OCI-LY7 (cell line): ENCODE results near the gene IL25. TPM values are rescaled to one million over a fixed set of nuclear protein-coding genes. Genes with fewer than 3 reads are reported as not detected.

Source experiments
- BruUV-seq: library from RNA; stranded (reverse); fragments of 400-500 nt; replicated peaks from 2 replicates; lab custom pipeline; 2021; lab: Mats Ljungman, UMichigan
- CTCF ChIA-PET: fragments of 300-600 bp; sonication (Branson Sonifier 250); formaldehyde crosslinking; loops from one replicate; lab custom pipeline; 2022; ENCODE audit warnings: antibody characterized with exemption; ENCODE audit not compliant: unreplicated experiment; lab: Charles Lee
- POLR2A ChIA-PET: fragments of 300-600 bp; sonication (Branson Sonifier 250); formaldehyde crosslinking; loops from one replicate; lab custom pipeline; 2022; ENCODE audit warnings: antibody characterized with exemption; lab: Charles Lee
- DNase-seq: peaks from one replicate; pipeline ENCODE4 v3.0.0-alpha.2; 2015; ENCODE audit warnings: low spot score
- H2AFZ ChIP-seq: fragments of 200-600 bp; sonication (generic), shearing (Covaris generic); 2 replicates; pipeline ENCODE4 v1.6.1; 2014; ENCODE audit warnings: mild to moderate bottlenecking, antibody characterized with exemption, low read length, moderate library complexity
- H3K27ac ChIP-seq: fragments of 200-600 bp; sonication (generic); 2 replicates; pipeline ENCODE4 v1.5.1; 2014; ENCODE audit warnings: mixed run types, low read depth, mild to moderate bottlenecking, moderate library complexity, low read length, inconsistent platforms; ENCODE audit not compliant: poor library complexity, severe bottlenecking
- H3K36me3 ChIP-seq: fragments of 200-600 bp; sonication (generic); 2 replicates; pipeline ENCODE4 v1.6.1; 2014; ENCODE audit warnings: mild to moderate bottlenecking, antibody characterized with exemption, low read length, moderate library complexity, mixed read lengths; ENCODE audit not compliant: insufficient read depth
- H3K4me1 ChIP-seq: fragments of 200-600 bp; sonication (generic); 2 replicates; pipeline ENCODE4 v1.5.1; 2014; ENCODE audit warnings: mild to moderate bottlenecking, low read length; ENCODE audit not compliant: insufficient read depth, poor library complexity, severe bottlenecking
- H3K4me2 ChIP-seq: fragments of 200-600 bp; sonication (generic); 2 replicates; pipeline ENCODE4 v1.6.1; 2014; ENCODE audit warnings: mild to moderate bottlenecking, low read length
- H3K4me3 ChIP-seq: fragments of 200-600 bp; sonication (generic); 2 replicates; pipeline ENCODE4 v1.5.1; 2014; ENCODE audit warnings: mild to moderate bottlenecking, low read depth, low read length; ENCODE audit not compliant: poor library complexity, severe bottlenecking
- H3K79me2 ChIP-seq: fragments of 200-600 bp; sonication (generic); 2 replicates; pipeline ENCODE4 v1.6.1; 2016; ENCODE audit warnings: low read depth, mild to moderate bottlenecking, low read length, moderate library complexity, mixed read lengths; ENCODE audit not compliant: insufficient read depth
- H3K9me2 ChIP-seq: fragments of 200-600 bp; sonication (generic); 2 replicates; pipeline ENCODE4 v1.6.1; 2016; ENCODE audit warnings: mild to moderate bottlenecking, low read length, mixed read lengths; ENCODE audit not compliant: insufficient read depth
- H3K9me3 ChIP-seq: fragments of 200-600 bp; sonication (generic); 2 replicates; pipeline ENCODE4 v1.6.1; 2014; ENCODE audit warnings: mild to moderate bottlenecking, mixed run types, low read length, mixed read lengths
- H4K20me1 ChIP-seq: fragments of 200-600 bp; sonication (generic); 2 replicates; pipeline ENCODE4 v1.6.1; 2014; ENCODE audit warnings: mild to moderate bottlenecking, antibody characterized with exemption, low read length, moderate library complexity, mixed read lengths; ENCODE audit not compliant: insufficient read depth
- CTCF ChIP-seq: fragments of 200-600 bp; sonication (generic); conservative IDR thresholded peaks from 2 replicates; pipeline ENCODE4 v1.5.1; 2014; ENCODE audit warnings: mild to moderate bottlenecking, antibody characterized with exemption, low read length, moderate library complexity, mixed read lengths
- EZH2phosphoT487 ChIP-seq: fragments of 200-600 bp; sonication (generic); IDR thresholded peaks from 2 replicates; pipeline ENCODE4 v1.6.1; 2018; ENCODE audit warnings: low read depth, borderline replicate concordance, mild to moderate bottlenecking, mixed run types, antibody characterized with exemption, low read length, moderate library complexity, mixed read lengths
- intact Hi-C: fragments of 100-400 bp; cut with micrococcal nuclease; formaldehyde crosslinking; loops from one replicate; pipeline ENCODE4 v1.10.0; 2022; ENCODE audit not compliant: unreplicated experiment
- total RNA-seq, 2 experiments: library from RNA; depleted of rRNA in 1 of 2; stranded (reverse); fragments of >200 nt in 1 of 2; shearing (Covaris generic) in 1 of 2; gene quantifications; 2 replicates each; pipeline ENCODE4 v1.2.3, GENCODE V29; 2014 to 2022

IL25 gene
- total RNA-seq, 2 experiments from 2014 or later: not detected

- H3K4me2 ChIP-seq: no peak overlapping the region
- H3K79me2 ChIP-seq: no peaks in the 10 kb centered on the region
- H3K9me2 ChIP-seq: no peaks in the 10 kb centered on the region
- H4K20me1 ChIP-seq: no peaks in the 10 kb centered on the region
- no peak overlapping the region for H3K4me3 ChIP-seq
- H3K4me1 ChIP-seq: no peaks in the 10 kb centered on the region
- DNase-seq: no peak
- POLR2A ChIA-PET: no interaction called here
- BruUV-seq: no TSS peak
- H3K9me3 ChIP-seq: no peaks in the 10 kb centered on the region
- no peaks in the 10 kb centered on the region for H3K36me3 ChIP-seq
- no peak overlapping the region for H2AFZ ChIP-seq
- TF ChIP-seq CTCF (no peak), EZH2phosphoT487 (no peak)
- no peak overlapping the region for H3K27ac ChIP-seq
- CTCF ChIA-PET: no interaction called here
- intact Hi-C loops: no loop called here
These were observed 23.5 kb downstream of the IL25 start for GRCh38 chr14:23396126-23396525.

GRCh38 chr14:23396781-23397407, 24.3 kb downstream of the IL25 start:
- Histone ChIP-seq H3K79me2 (no peaks in the 10 kb centered on the region), H3K4me2 (no peak overlapping the region), H3K36me3 (no peaks in the 10 kb centered on the region), H3K4me3 (no peak overlapping the region), H3K9me2 (no peaks in the 10 kb centered on the region), H3K4me1 (no peaks in the 10 kb centered on the region), H4K20me1 (no peaks in the 10 kb centered on the region), H3K27ac (no peak overlapping the region), H2AFZ (no peak overlapping the region), H3K9me3 (no peaks in the 10 kb centered on the region)
- ChIA-PET CTCF (no interaction called here), POLR2A (no interaction called here)
- no peak for DNase-seq
- no peak for TF ChIP-seq EZH2phosphoT487
- TF ChIP-seq CTCF: no peak
- no TSS peak for BruUV-seq
- intact Hi-C loops: no loop called here

- no peak for DNase-seq
These were observed 25.7 kb downstream of the IL25 start for GRCh38 chr14:23398348-23398747.

More at GRCh38 chr14:23398348-23398747, 25.7 kb downstream of the IL25 start:
- Histone ChIP-seq H3K79me2 (no peaks in the 10 kb centered on the region), H3K4me1 (no peaks in the 10 kb centered on the region), H3K27ac (no peak overlapping the region), H3K4me3 (no peak overlapping the region), H2AFZ (no peak overlapping the region), H3K4me2 (no peak overlapping the region), H3K36me3 (no peaks in the 10 kb centered on the region), H4K20me1 (no peaks in the 10 kb centered on the region), H3K9me3 (no peaks in the 10 kb centered on the region), H3K9me2 (no peaks in the 10 kb centered on the region)
- CTCF ChIA-PET: no interaction called here
- intact Hi-C loops: no loop called here
- TF ChIP-seq CTCF (no peak), EZH2phosphoT487 (no peak)
- POLR2A ChIA-PET: no interaction called here
- no TSS peak for BruUV-seq
